A673 (cell line): ENCODE measurements around the gene TAPBPL. TPM values are rescaled to one million over a fixed set of nuclear protein-coding genes. Genes with fewer than 3 reads are reported as not detected.

ENCODE experiments used
- BruUV-seq: library from RNA; stranded (reverse); fragments of 400-500 nt; replicated peaks from 2 replicates; lab custom pipeline; 2021; lab: Mats Ljungman, UMichigan
- CTCF ChIA-PET: fragments of 300-600 bp; sonication (Branson Sonifier 250); formaldehyde crosslinking; loops from one replicate; lab custom pipeline; 2022; ENCODE audit warnings: antibody characterized with exemption; lab: Charles Lee
- POLR2A ChIA-PET: fragments of 300-600 bp; sonication (Branson Sonifier 250); formaldehyde crosslinking; loops from one replicate; lab custom pipeline; 2022; ENCODE audit warnings: antibody characterized with exemption; ENCODE audit not compliant: low non-redundant PET; lab: Charles Lee
- DNase-seq: peaks from one replicate; pipeline ENCODE4 v3.0.0-alpha.2; 2015; ENCODE audit warnings: low spot score
- H3K27ac ChIP-seq: fragments of 200-600 bp; sonication (generic); 2 replicates; pipeline ENCODE4 v1.5.1; 2016; ENCODE audit warnings: mixed run types, low read depth, mild to moderate bottlenecking, mixed read lengths, antibody characterized with exemption, low read length; ENCODE audit not compliant: poor library complexity, severe bottlenecking
- H3K27me3 ChIP-seq: fragments of 200-600 bp; sonication (generic); replicated peaks from 2 replicates; pipeline ENCODE4 v1.6.1; 2017; ENCODE audit warnings: mixed run types, low read depth, mild to moderate bottlenecking, mixed read lengths, antibody characterized with exemption, low read length; ENCODE audit not compliant: insufficient read depth, poor library complexity
- H3K36me3 ChIP-seq: fragments of 200-600 bp; sonication (generic); 2 replicates; pipeline ENCODE4 v1.6.1; 2016; ENCODE audit warnings: mixed run types, mild to moderate bottlenecking, mixed read lengths, antibody characterized with exemption, low read length; ENCODE audit not compliant: insufficient read depth, poor library complexity, severe bottlenecking
- H3K4me1 ChIP-seq: fragments of 200-600 bp; sonication (generic); 2 replicates; pipeline ENCODE4 v1.6.1; 2017; ENCODE audit warnings: mixed run types, mild to moderate bottlenecking, mixed read lengths, antibody characterized with exemption, low read length; ENCODE audit not compliant: insufficient read depth, poor library complexity, severe bottlenecking
- H3K4me3 ChIP-seq: fragments of 200-600 bp; sonication (generic); 2 replicates; pipeline ENCODE4 v1.5.1; 2016; ENCODE audit warnings: low read depth, mixed run types, mild to moderate bottlenecking, mixed read lengths, low read length; ENCODE audit not compliant: poor library complexity, severe bottlenecking
- H3K9me3 ChIP-seq: fragments of 200-600 bp; sonication (generic); 2 replicates; pipeline ENCODE4 v1.6.1; 2016; ENCODE audit warnings: mixed run types, low read depth, mild to moderate bottlenecking, mixed read lengths, antibody characterized with exemption, low read length; ENCODE audit not compliant: poor library complexity, severe bottlenecking
- CTCF ChIP-seq: fragments of 300-800, 200-600 bp; sonication (generic); conservative IDR thresholded peaks from 2 replicates; pipeline ENCODE4 v1.5.1; 2017; ENCODE audit warnings: low read depth, mild to moderate bottlenecking, antibody characterized with exemption, low read length, moderate library complexity, mixed read lengths
- EZH2 ChIP-seq: fragments of 200-600 bp; sonication (generic); IDR thresholded peaks from 2 replicates; pipeline ENCODE4 v1.6.1; 2017; ENCODE audit warnings: borderline replicate concordance, low read depth, mild to moderate bottlenecking, mixed read lengths, antibody characterized with exemption, low read length; ENCODE audit not compliant: poor library complexity, severe bottlenecking
- intact Hi-C: fragments of 100-400 bp; cut with micrococcal nuclease; formaldehyde crosslinking; loops from one replicate; pipeline ENCODE4 v1.10.0; 2022; ENCODE audit not compliant: unreplicated experiment
- total RNA-seq: library from RNA; stranded (reverse); gene quantifications from 2 replicates; pipeline ENCODE4 v1.2.3, GENCODE V29; 2021

TAPBPL gene
- total RNA-seq, 1 experiment from 2014 or later = 6.9 TPM

- no peak for DNase-seq
- H3K27ac ChIP-seq = peak overlapping the region; percentile 85
- BruUV-seq = no TSS peak
- peaks cover 27% of the 10 kb centered on the region for H3K4me1 ChIP-seq
- no peaks in the 10 kb centered on the region for H3K36me3 ChIP-seq
- H3K9me3 ChIP-seq = no peaks in the 10 kb centered on the region
- ChIA-PET POLR2A (no interaction called here), CTCF (no interaction called here)
- TF ChIP-seq EZH2 = no peak
- no peak for TF ChIP-seq CTCF
- H3K27me3 ChIP-seq = no peaks in the 10 kb centered on the region
- intact Hi-C loops = no loop called here
- peak overlapping the region; percentile 58 for H3K4me3 ChIP-seq
Measured at GRCh38 chr12:6452944-6453630, 1.2 kb downstream of the TAPBPL start.

GRCh38 chr12:6457220-6457945, 5.5 kb downstream of the TAPBPL start:
- H3K4me3 ChIP-seq = no peak overlapping the region
- ChIA-PET POLR2A (no interaction called here), CTCF (no interaction called here)
- no peaks in the 10 kb centered on the region for H3K9me3 ChIP-seq
- no peak for DNase-seq
- TF ChIP-seq CTCF (no peak), EZH2 (no peak)
- H3K27me3 ChIP-seq = no peaks in the 10 kb centered on the region
- H3K36me3 ChIP-seq = peaks cover 8% of the 10 kb centered on the region
- no TSS peak for BruUV-seq
- intact Hi-C loops = no loop called here
- no peak overlapping the region for H3K27ac ChIP-seq
- peaks cover 6% of the 10 kb centered on the region for H3K4me1 ChIP-seq

GRCh38 chr12:6458281-6459003, 6.6 kb downstream of the TAPBPL start:
- Histone ChIP-seq H3K4me1 (no peaks in the 10 kb centered on the region), H3K27me3 (no peaks in the 10 kb centered on the region), H3K9me3 (no peaks in the 10 kb centered on the region), H3K36me3 (peaks cover 17% of the 10 kb centered on the region), H3K27ac (no peak overlapping the region), H3K4me3 (no peak overlapping the region)
- CTCF ChIA-PET = no interaction called here
- DNase-seq = no peak
- intact Hi-C loops = no loop called here
- POLR2A ChIA-PET = no interaction called here
- TF ChIP-seq CTCF (no peak), EZH2 (no peak)
- no TSS peak for BruUV-seq
